Panc1 (cell line): ENCODE data around the gene CTSL.

ENCODE experiments used
- CTCF ChIP-seq: fragments of 450-650 bp; IDR thresholded peaks from 2 replicates; pipeline ENCODE4 v1.5.1; 2017; ENCODE audit warnings: mild to moderate bottlenecking
- POLR2AphosphoS5 ChIP-seq: IDR thresholded peaks from 2 replicates; pipeline ENCODE4 v1.6.1; 2012; ENCODE audit warnings: mild to moderate bottlenecking, low read depth, low read length, moderate library complexity

- TF ChIP-seq CTCF (no peak), POLR2AphosphoS5 (no peak)
Measured at GRCh38 chr9:87703636-87704276, 22.2 kb upstream of the CTSL start.
